Measurements from ENCODE around the gene ADGRE2.

ADGRE2 gene

GRCh38 chr19:14758816-14759215 is 19.5 kb downstream of the ADGRE2 start:
- Histone ChIP-seq H3K4me2 (ENCODE audit: low read length) (no peak overlapping the region), H3K4me3 (ENCODE audit: low read depth, low read length, poor library complexity, severe bottlenecking) (no peak overlapping the region)

GRCh38 chr19:14748601-14749000 is 29.8 kb downstream of the ADGRE2 start:
- no peaks in the 10 kb centered on the region for H3K36me3 ChIP-seq (ENCODE audit: insufficient read depth, low read length)

More at GRCh38 chr19:14758816-14759215, 19.5 kb downstream of the ADGRE2 start:
- no peaks in the 10 kb centered on the region for H3K4me1 ChIP-seq (ENCODE audit: insufficient read depth, low read length, severe bottlenecking)
- no peaks in the 10 kb centered on the region for H3K79me2 ChIP-seq (ENCODE audit: insufficient read depth, low read length)
- H2AFZ ChIP-seq (ENCODE audit: low read length): no peak overlapping the region
- no peaks in the 10 kb centered on the region for H4K20me1 ChIP-seq (ENCODE audit: insufficient read depth, low read length)
- no peaks in the 10 kb centered on the region for H3F3A ChIP-seq (ENCODE audit: insufficient read depth, low read length)
- H3K9me3 ChIP-seq (ENCODE audit: low read length): no peaks in the 10 kb centered on the region
- no peaks in the 10 kb centered on the region for H3K36me3 ChIP-seq (ENCODE audit: insufficient read depth, low read length)
- H3K27ac ChIP-seq (ENCODE audit: low read depth, low read length, poor library complexity, severe bottlenecking): no peak overlapping the region
- H3K9ac ChIP-seq (ENCODE audit: low read length): no peak overlapping the region
- no peaks in the 10 kb centered on the region; the same call in 1 of the 2 replicates for H3K27me3 ChIP-seq (ENCODE audit: insufficient read depth, low read length)
- TF ChIP-seq, protein P1, sequence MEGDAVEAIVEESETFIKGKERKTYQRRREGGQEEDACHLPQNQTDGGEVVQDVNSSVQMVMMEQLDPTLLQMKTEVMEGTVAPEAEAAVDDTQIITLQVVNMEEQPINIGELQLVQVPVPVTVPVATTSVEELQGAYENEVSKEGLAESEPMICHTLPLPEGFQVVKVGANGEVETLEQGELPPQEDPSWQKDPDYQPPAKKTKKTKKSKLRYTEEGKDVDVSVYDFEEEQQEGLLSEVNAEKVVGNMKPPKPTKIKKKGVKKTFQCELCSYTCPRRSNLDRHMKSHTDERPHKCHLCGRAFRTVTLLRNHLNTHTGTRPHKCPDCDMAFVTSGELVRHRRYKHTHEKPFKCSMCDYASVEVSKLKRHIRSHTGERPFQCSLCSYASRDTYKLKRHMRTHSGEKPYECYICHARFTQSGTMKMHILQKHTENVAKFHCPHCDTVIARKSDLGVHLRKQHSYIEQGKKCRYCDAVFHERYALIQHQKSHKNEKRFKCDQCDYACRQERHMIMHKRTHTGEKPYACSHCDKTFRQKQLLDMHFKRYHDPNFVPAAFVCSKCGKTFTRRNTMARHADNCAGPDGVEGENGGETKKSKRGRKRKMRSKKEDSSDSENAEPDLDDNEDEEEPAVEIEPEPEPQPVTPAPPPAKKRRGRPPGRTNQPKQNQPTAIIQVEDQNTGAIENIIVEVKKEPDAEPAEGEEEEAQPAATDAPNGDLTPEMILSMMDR (IDR thresholded peaks at IDR 0.05; ENCODE audit: low read length): no peak
- TF ChIP-seq EZH2 (IDR thresholded peaks at IDR 0.05; ENCODE audit: borderline replicate concordance, low read length): no peak
- no peaks in the 10 kb centered on the region for H3K9me2 ChIP-seq (ENCODE audit: low read depth, low read length)

DNA sequence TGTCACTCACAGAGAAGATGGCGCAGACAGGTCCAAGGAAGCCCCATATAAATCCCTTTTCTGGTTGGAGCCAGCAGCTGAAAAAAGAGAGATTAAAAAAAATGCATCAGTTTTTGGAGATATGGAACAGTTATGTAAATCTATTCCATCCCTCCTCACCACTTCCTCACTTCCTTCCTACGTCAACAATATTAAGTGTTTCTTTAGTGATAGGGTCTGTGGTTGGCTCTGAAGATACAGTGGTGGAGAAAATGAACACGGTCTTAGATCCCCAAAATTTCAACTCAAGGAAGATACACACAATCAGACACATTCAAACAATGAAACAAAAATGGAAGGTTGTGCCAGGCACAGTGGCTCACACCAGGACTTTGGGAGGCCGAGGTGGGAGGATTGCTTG is 31.5 kb downstream of the ADGRE2 start:
- no peak overlapping the region for H3K4me2 ChIP-seq (ENCODE audit: low read length)
- H3K27me3 ChIP-seq (ENCODE audit: insufficient read depth, low read length): no peaks in the 10 kb centered on the region
- no peaks in the 10 kb centered on the region for H3K4me1 ChIP-seq (ENCODE audit: insufficient read depth, low read length, severe bottlenecking)
- no peaks in the 10 kb centered on the region for H3K9me2 ChIP-seq (ENCODE audit: low read depth, low read length)
- H3F3A ChIP-seq (ENCODE audit: insufficient read depth, low read length): no peaks in the 10 kb centered on the region
- H3K9ac ChIP-seq (ENCODE audit: low read length): no peak overlapping the region
- no peak for TF ChIP-seq EZH2 (IDR thresholded peaks at IDR 0.05; ENCODE audit: borderline replicate concordance, low read length)
- TF ChIP-seq, protein P1 (IDR thresholded peaks at IDR 0.05; ENCODE audit: low read length): no peak
- H3K4me3 ChIP-seq (ENCODE audit: low read depth, low read length, poor library complexity, severe bottlenecking): no peak overlapping the region
- no peak overlapping the region for H2AFZ ChIP-seq (ENCODE audit: low read length)
- no peak overlapping the region for H3K27ac ChIP-seq (ENCODE audit: low read depth, low read length, poor library complexity, severe bottlenecking)
- no peaks in the 10 kb centered on the region for H3K79me2 ChIP-seq (ENCODE audit: insufficient read depth, low read length)
- H3K36me3 ChIP-seq (ENCODE audit: insufficient read depth, low read length): no peaks in the 10 kb centered on the region
- H4K20me1 ChIP-seq (ENCODE audit: insufficient read depth, low read length): no peaks in the 10 kb centered on the region
- no peaks in the 10 kb centered on the region for H3K9me3 ChIP-seq (ENCODE audit: low read length)

More at GRCh38 chr19:14748601-14749000, 29.8 kb downstream of the ADGRE2 start:
- Histone ChIP-seq H3K4me2 (ENCODE audit: low read length) (no peak overlapping the region), H3K9me3 (ENCODE audit: low read length) (no peaks in the 10 kb centered on the region), H4K20me1 (ENCODE audit: insufficient read depth, low read length) (no peaks in the 10 kb centered on the region), H3K9ac (ENCODE audit: low read length) (no peak overlapping the region), H3K27ac (ENCODE audit: low read depth, low read length, poor library complexity, severe bottlenecking) (no peak overlapping the region), H3K4me3 (ENCODE audit: low read depth, low read length, poor library complexity, severe bottlenecking) (no peak overlapping the region), H3F3A (ENCODE audit: insufficient read depth, low read length) (no peaks in the 10 kb centered on the region), H2AFZ (ENCODE audit: low read length) (no peak overlapping the region), H3K79me2 (ENCODE audit: insufficient read depth, low read length) (no peaks in the 10 kb centered on the region), H3K9me2 (ENCODE audit: low read depth, low read length) (no peaks in the 10 kb centered on the region), H3K27me3 (ENCODE audit: insufficient read depth, low read length) (no peaks in the 10 kb centered on the region), H3K4me1 (ENCODE audit: insufficient read depth, low read length, severe bottlenecking) (no peaks in the 10 kb centered on the region)
- TF ChIP-seq, protein P1 (IDR thresholded peaks at IDR 0.05; ENCODE audit: low read length): no peak
- no peak for TF ChIP-seq EZH2 (IDR thresholded peaks at IDR 0.05; ENCODE audit: borderline replicate concordance, low read length)

All from OCI-LY1 (cell line).